Uterus (tissue), 4 donors: ENCODE measurements around the gene WDR81. TPM values are rescaled to one million over a fixed set of nuclear protein-coding genes. Genes with fewer than 3 reads are reported as not detected.
A peak's percentile ranks its signal among the peaks of the same experiment; 100 is the strongest.
"Not testable (repeated sequence)": the region's sequence is repeated elsewhere in the genome, so short reads cannot be mapped to it uniquely, and the experiment has no call there.

Experiments used
- DNase-seq, 2 donors: peaks; one replicate each; pipeline ENCODE4 v3.0.0-alpha.2; 2019 to 2020
- H3K27ac ChIP-seq, 2 donors: fragments of 200-600 bp; sonication (generic); 1 replicate in 1 of 2; 2 replicates in 1 of 2; pipeline ENCODE4 v1.5.1; 2016 to 2018
- H3K27me3 ChIP-seq, 2 donors: fragments of 200-600 bp; sonication (generic); one replicate each; pipeline ENCODE4 v1.5.1; 2018 to 2019; ENCODE audit warnings: control low read depth in 1 of 2
- H3K36me3 ChIP-seq, 2 donors: fragments of 200-600 bp; sonication (generic); one replicate each; pipeline ENCODE4 v1.5.1; 2019; ENCODE audit warnings: control low read depth in 1 of 2
- H3K4me1 ChIP-seq, 2 donors: fragments of 200-600 bp; sonication (generic); one replicate each; pipeline ENCODE4 v1.5.1; 2018 to 2019; ENCODE audit warnings: control low read depth in 1 of 2
- H3K4me3 ChIP-seq, 2 donors: fragments of 200-600 bp; sonication (generic); 1 replicate in 1 of 2; 2 replicates in 1 of 2; pipeline ENCODE4 v1.5.1; 2018 to 2019; ENCODE audit warnings: mild to moderate bottlenecking in 1 of 2
- H3K9me3 ChIP-seq, 2 donors: fragments of 200-600 bp; sonication (generic); one replicate each; pipeline ENCODE4 v1.5.1; 2019; ENCODE audit warnings: control low read depth in 1 of 2
- POLR2A ChIP-seq, 2 donors: fragments of 450-650 bp; IDR thresholded peaks; one replicate each; pipeline ENCODE4 v1.6.1; 2016; ENCODE audit warnings: antibody characterized with exemption in 2 of 2, mild to moderate bottlenecking in 1 of 2, moderate library complexity in 1 of 2
- intact Hi-C: fragments of 100-400 bp; cut with DNase I; formaldehyde crosslinking; loops from one replicate; pipeline ENCODE4 v1.15.1; 2023; ENCODE audit warnings: low total_unique reads
- total RNA-seq, 4 donors: library from RNA; depleted of rRNA in 3 of 4; stranded (reverse); fragments of >200 nt in 3 of 4; gene quantifications; one replicate each; pipeline versions ENCODE4 v1.1.0 to v1.2.4, GENCODE V29; 2014 to 2023
- TF ChIP-seq, protein P1 (sequence below), 4 experiments: fragments of 200-600 bp in 2 of 4; fragments of 450-650 bp in 2 of 4; sonication (generic) in 2 of 4; IDR thresholded peaks; one replicate each; pipeline ENCODE4 v1.5.1; 2016 to 2019; ENCODE audit warnings: antibody characterized with exemption in 4 of 4, mild to moderate bottlenecking in 2 of 4, moderate library complexity in 1 of 4
- donor health status: DM: yes; HTN: yes; CAD: no.

The WDR81 gene
- total RNA-seq, 4 donors from 2014 or later, result 23.6 to 40.7 (median 29.9) TPM

GRCh38 chr17:1737531-1738291 is 13.2 kb downstream of the WDR81 start:
- Histone ChIP-seq H3K4me1 (peaks cover 11 to 12% of the 10 kb centered on the region in 2 donors), H3K27ac (peak overlapping the region; percentile 72 to 76), H3K27me3 (no peaks in the 10 kb centered on the region), H3K36me3 (no peaks in the 10 kb centered on the region), H3K9me3 (no peaks in the 10 kb centered on the region), H3K4me3 (no peak overlapping the region)
- intact Hi-C loops, result no loop called here
- TF ChIP-seq, protein P1, sequence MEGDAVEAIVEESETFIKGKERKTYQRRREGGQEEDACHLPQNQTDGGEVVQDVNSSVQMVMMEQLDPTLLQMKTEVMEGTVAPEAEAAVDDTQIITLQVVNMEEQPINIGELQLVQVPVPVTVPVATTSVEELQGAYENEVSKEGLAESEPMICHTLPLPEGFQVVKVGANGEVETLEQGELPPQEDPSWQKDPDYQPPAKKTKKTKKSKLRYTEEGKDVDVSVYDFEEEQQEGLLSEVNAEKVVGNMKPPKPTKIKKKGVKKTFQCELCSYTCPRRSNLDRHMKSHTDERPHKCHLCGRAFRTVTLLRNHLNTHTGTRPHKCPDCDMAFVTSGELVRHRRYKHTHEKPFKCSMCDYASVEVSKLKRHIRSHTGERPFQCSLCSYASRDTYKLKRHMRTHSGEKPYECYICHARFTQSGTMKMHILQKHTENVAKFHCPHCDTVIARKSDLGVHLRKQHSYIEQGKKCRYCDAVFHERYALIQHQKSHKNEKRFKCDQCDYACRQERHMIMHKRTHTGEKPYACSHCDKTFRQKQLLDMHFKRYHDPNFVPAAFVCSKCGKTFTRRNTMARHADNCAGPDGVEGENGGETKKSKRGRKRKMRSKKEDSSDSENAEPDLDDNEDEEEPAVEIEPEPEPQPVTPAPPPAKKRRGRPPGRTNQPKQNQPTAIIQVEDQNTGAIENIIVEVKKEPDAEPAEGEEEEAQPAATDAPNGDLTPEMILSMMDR (IDR thresholded peaks at IDR 0.05), result no peak
- peak in 1 of 2 donors; percentile 36 for DNase-seq

GRCh38 chr17:1741899-1742298 is 17.4 kb downstream of the WDR81 start:
- H3K27ac ChIP-seq, H3K4me1 ChIP-seq, intact Hi-C loops, DNase-seq, H3K36me3 ChIP-seq, H3K4me3 ChIP-seq, H3K27me3 ChIP-seq, H3K9me3 ChIP-seq: not testable (repeated sequence)

DNA sequence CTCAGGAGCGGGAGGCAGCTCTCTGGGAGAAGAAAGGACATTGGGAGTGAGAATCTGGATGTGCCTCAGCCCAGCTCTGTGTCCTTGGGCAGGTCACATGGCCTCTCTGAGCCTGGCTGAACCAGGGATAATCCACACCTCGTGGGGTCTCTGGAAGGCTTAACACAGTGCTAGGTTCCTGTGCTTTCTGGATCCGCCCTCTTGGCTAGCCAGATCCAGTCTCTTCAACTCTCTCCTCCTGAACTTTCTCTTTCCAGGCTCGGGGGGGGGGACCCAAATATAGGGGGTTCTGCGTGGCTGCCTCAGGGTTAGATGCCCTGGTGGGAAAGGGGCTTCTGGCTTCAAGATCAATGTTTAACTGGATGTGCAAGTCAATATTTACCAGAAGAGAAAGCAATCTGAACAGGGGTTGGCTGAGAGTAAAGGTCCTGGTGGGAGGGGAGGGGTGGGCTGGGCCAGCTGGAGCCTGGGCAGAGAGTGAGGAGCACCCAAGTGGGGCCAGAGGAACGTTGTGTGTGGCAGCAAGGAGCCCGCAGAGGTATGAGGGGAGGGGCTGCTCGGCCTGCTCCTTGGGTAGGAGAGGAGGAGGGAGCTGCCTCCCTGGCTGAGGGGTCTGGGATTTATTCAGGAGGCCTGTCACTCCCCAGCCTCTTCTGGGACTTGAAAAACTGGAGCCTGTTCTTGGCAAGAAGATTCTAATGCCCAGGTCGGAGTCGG is 18.0 kb downstream of the WDR81 start, which contains the start of gene SERPINF2:
TSS of gene SERPINF2 (plus strand) at position 501 of the 717 bp plus-strand sequence. CDS start 2,125 bp downstream, outside the sequence.
- H3K36me3 ChIP-seq, result no peaks in the 10 kb centered on the region
- TF ChIP-seq POLR2A (IDR thresholded peaks at IDR 0.05), result no peak
- H3K9me3 ChIP-seq, result no peaks in the 10 kb centered on the region
- peaks cover 0 to 2% of the 10 kb centered on the region in 2 donors for H3K4me1 ChIP-seq
- DNase-seq, result no peak
- no peaks in the 10 kb centered on the region for H3K27me3 ChIP-seq
- intact Hi-C loops, result no loop called here
- H3K4me3 ChIP-seq, result no peak within 1 kb of the TSS
- H3K27ac ChIP-seq, result peak within 1 kb of the TSS; percentile 47 to 71

DNA sequence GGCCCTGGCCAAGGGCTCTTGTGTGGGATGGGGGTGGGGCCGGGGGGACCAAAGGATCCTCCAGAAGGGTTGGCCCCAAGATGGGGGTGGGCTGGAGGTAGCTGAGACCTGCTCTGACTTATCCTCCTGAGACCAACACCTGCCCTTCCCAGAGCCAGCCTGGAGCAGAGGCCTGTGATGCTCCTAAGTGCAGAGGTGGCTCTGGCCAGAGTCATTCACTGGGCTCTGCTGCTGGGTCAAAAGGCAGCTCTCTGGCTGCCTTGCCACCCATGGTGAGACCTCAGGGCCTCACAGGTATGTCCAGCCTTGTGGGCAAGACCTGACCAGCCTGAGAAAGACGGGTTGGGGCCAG is 18.6 kb downstream of the WDR81 start:
- H3K27me3 ChIP-seq, result no peaks in the 10 kb centered on the region
- no peak overlapping the region for H3K4me3 ChIP-seq
- no peaks in the 10 kb centered on the region for H3K9me3 ChIP-seq
- no peak for TF ChIP-seq POLR2A (IDR thresholded peaks at IDR 0.05)
- TF ChIP-seq, protein P1 (IDR thresholded peaks at IDR 0.05), result no peak
- DNase-seq, result no peak
- H3K4me1 ChIP-seq, result no peaks in the 10 kb centered on the region
- peak overlapping the region; percentile 47 to 55 for H3K27ac ChIP-seq
- H3K36me3 ChIP-seq, result no peaks in the 10 kb centered on the region
- intact Hi-C loops, result no loop called here

GRCh38 chr17:1744551-1745512 is 20.3 kb downstream of the WDR81 start:
- H3K36me3 ChIP-seq, result no peaks in the 10 kb centered on the region
- no peak for TF ChIP-seq POLR2A (IDR thresholded peaks at IDR 0.05)
- TF ChIP-seq, protein P1 (IDR thresholded peaks at IDR 0.05), result no peak
- no peaks in the 10 kb centered on the region for H3K9me3 ChIP-seq
- peak overlapping the region; percentile 56 to 71 for H3K27ac ChIP-seq
- no peaks in the 10 kb centered on the region for H3K4me1 ChIP-seq
- no peak overlapping the region for H3K4me3 ChIP-seq
- no peaks in the 10 kb centered on the region for H3K27me3 ChIP-seq
- DNase-seq, result peak; percentile 26 to 54
- intact Hi-C loops, result no loop called here
